ENCODE results near the gene GJB2.

- TF ChIP-seq POLR2A (IDR thresholded peaks at IDR 0.05) (no peak), CTCF (IDR thresholded peaks at IDR 0.05) (no peak)
Observed at GRCh38 chr13:20142927-20143480, 49.7 kb downstream of the GJB2 start.

Measured in ovary (tissue), 3 donors.